Measurements from ENCODE around the gene XPO5. TPM values are rescaled to one million over a fixed set of nuclear protein-coding genes. Genes with fewer than 3 reads are reported as not detected.
"Not testable (repeated sequence)": the region's sequence is repeated elsewhere in the genome, so short reads cannot be mapped to it uniquely, and the experiment has no call there.

The XPO5 gene
- total RNA-seq, 2 donors from 2014 or later = 16.8 to 20.5 TPM

- no peak for DNase-seq
- ATAC-seq = no peak
- 94 to 100% methylated on average over 3 of the region's 3 CpGs for WGBS, 2 donors
These were observed 74.9 kb downstream of the XPO5 start for GRCh38 chr6:43500921-43501320.

GRCh38 chr6:43499028-43499815, 76.6 kb downstream of the XPO5 start:
- DNase-seq = no peak
- Histone ChIP-seq H3K27ac (no peak overlapping the region), H3K9me3 (no peaks in the 10 kb centered on the region), H3K27me3 (no peaks in the 10 kb centered on the region), H3K4me1 (no peaks in the 10 kb centered on the region), H3K4me3 (no peak overlapping the region), H3K36me3 (replicated peaks in 1 of 2; ENCODE audit: insufficient read depth in 1 of 2, low read depth in 2 of 2) (peaks cover 9 to 32% of the 10 kb centered on the region in 2 donors)
- ATAC-seq = no peak
- WGBS, 2 donors = 81 to 85% methylated on average over 9 to 12 of the region's 12 CpGs
- intact Hi-C loops (cut with DNase I) = no loop called here
- TF ChIP-seq CTCF (IDR thresholded peaks at IDR 0.05) = no peak
- no peak for TF ChIP-seq POLR2A (IDR thresholded peaks at IDR 0.05)

More at GRCh38 chr6:43500921-43501320, 74.9 kb downstream of the XPO5 start:
- H3K4me1 ChIP-seq = no peaks in the 10 kb centered on the region
- intact Hi-C loops (cut with DNase I) = loop anchor here (10.0 kb wide), 1 partner anchor 246 kb away; no protein-coding TSS in a partner anchor
- H3K4me3 ChIP-seq = no peak overlapping the region
- H3K27me3 ChIP-seq = no peaks in the 10 kb centered on the region
- H3K36me3 ChIP-seq (replicated peaks in 1 of 2; ENCODE audit: insufficient read depth in 1 of 2, low read depth in 2 of 2) = peaks cover 9 to 37% of the 10 kb centered on the region in 2 donors
- TF ChIP-seq POLR2A (IDR thresholded peaks at IDR 0.05) = no peak
- no peak for TF ChIP-seq CTCF (IDR thresholded peaks at IDR 0.05)
- no peak overlapping the region for H3K27ac ChIP-seq
- no peaks in the 10 kb centered on the region for H3K9me3 ChIP-seq

GRCh38 chr6:43498291-43498690, 77.5 kb downstream of the XPO5 start:
- peaks cover 9 to 27% of the 10 kb centered on the region in 2 donors for H3K36me3 ChIP-seq (replicated peaks in 1 of 2; ENCODE audit: insufficient read depth in 1 of 2, low read depth in 2 of 2)
- WGBS, 2 donors = 68 to 98% methylated on average over 5 of the region's 5 CpGs
- ATAC-seq; DNase-seq; H3K9me3 ChIP-seq; H3K27ac ChIP-seq; H3K4me3 ChIP-seq; H3K27me3 ChIP-seq; intact Hi-C loops (cut with DNase I); H3K4me1 ChIP-seq: not testable (repeated sequence)

- no peak overlapping the region for H3K4me3 ChIP-seq
- H3K27me3 ChIP-seq = no peaks in the 10 kb centered on the region
- H3K27ac ChIP-seq = no peak overlapping the region
- no peak for DNase-seq
- TF ChIP-seq CTCF (IDR thresholded peaks at IDR 0.05) = no peak
- TF ChIP-seq POLR2A (IDR thresholded peaks at IDR 0.05) = no peak
- 94 to 97% methylated on average over 12 of the region's 12 CpGs for WGBS, 2 donors
- intact Hi-C loops (cut with DNase I) = no loop called here
- peaks cover 1% of the 10 kb centered on the region for H3K4me1 ChIP-seq
- H3K9me3 ChIP-seq = no peaks in the 10 kb centered on the region
- no peak for ATAC-seq
- peaks cover 9 to 22% of the 10 kb centered on the region in 2 donors for H3K36me3 ChIP-seq (replicated peaks in 1 of 2; ENCODE audit: insufficient read depth in 1 of 2, low read depth in 2 of 2)
These were observed 78.1 kb downstream of the XPO5 start for GRCh38 chr6:43497689-43498088.

GRCh38 chr6:43497129-43497396, 78.8 kb downstream of the XPO5 start:
- no peak overlapping the region for H3K27ac ChIP-seq
- H3K36me3 ChIP-seq (replicated peaks in 1 of 2; ENCODE audit: insufficient read depth in 1 of 2, low read depth in 2 of 2) = peaks cover 9 to 21% of the 10 kb centered on the region in 2 donors
- TF ChIP-seq POLR2A (IDR thresholded peaks at IDR 0.05) (no peak), CTCF (IDR thresholded peaks at IDR 0.05) (no peak)
- no peak for DNase-seq
- WGBS, 2 donors = 93 to 94% methylated on average over 1 to 6 of the region's 6 CpGs
- H3K4me1 ChIP-seq = peaks cover 8% of the 10 kb centered on the region
- H3K4me3 ChIP-seq = no peak overlapping the region
- no peaks in the 10 kb centered on the region for H3K9me3 ChIP-seq
- intact Hi-C loops (cut with DNase I) = no loop called here
- H3K27me3 ChIP-seq = no peaks in the 10 kb centered on the region
- no peak for ATAC-seq
